ENCODE data around the gene HAT1. TPM values are rescaled to one million over a fixed set of nuclear protein-coding genes. Genes with fewer than 3 reads are reported as not detected.

Gene HAT1
- total RNA-seq, 4 donors from 2014 or later, result 34.0 to 68.7 (median 50.4) TPM

DNA sequence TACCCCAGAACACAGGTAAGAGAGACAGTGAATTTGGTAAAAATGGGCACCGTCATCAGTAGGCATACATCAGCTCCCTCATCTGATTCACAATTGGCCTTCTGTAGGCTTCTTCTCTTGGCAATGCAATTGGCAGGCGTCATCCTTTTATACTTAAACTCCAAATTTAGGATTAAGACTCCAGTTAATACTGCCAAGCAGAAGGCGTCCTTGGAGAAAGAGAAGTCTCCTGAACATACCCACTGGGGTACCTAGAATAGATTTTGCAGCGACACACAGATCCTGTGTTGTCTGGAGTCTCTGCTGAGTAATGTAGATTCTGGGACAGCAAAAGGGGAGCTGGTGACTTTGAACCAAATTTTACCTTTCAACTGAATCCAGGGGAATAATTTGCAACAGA, 76.9 kb downstream of the HAT1 start:
- intact Hi-C loops (cut with DNase I), result loop anchor here (10.0 kb wide), 1 partner anchor 106 kb away; the partner anchor contains the start of gene DLX2
- Histone ChIP-seq H3K4me3 (replicated peaks in 1 of 3) (peak overlapping the region; percentile 13 to 68 (median 66)), H3K9me3 (no peaks in the 10 kb centered on the region), H3K27ac (no peak overlapping the region), H3K4me1 (peaks cover 4 to 5% of the 10 kb centered on the region in 2 donors), H3K27me3 (no peaks in the 10 kb centered on the region), H3K36me3 (no peaks in the 10 kb centered on the region)
- TF ChIP-seq, protein P1, sequence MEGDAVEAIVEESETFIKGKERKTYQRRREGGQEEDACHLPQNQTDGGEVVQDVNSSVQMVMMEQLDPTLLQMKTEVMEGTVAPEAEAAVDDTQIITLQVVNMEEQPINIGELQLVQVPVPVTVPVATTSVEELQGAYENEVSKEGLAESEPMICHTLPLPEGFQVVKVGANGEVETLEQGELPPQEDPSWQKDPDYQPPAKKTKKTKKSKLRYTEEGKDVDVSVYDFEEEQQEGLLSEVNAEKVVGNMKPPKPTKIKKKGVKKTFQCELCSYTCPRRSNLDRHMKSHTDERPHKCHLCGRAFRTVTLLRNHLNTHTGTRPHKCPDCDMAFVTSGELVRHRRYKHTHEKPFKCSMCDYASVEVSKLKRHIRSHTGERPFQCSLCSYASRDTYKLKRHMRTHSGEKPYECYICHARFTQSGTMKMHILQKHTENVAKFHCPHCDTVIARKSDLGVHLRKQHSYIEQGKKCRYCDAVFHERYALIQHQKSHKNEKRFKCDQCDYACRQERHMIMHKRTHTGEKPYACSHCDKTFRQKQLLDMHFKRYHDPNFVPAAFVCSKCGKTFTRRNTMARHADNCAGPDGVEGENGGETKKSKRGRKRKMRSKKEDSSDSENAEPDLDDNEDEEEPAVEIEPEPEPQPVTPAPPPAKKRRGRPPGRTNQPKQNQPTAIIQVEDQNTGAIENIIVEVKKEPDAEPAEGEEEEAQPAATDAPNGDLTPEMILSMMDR (IDR thresholded peaks at IDR 0.05), result no peak
- TF ChIP-seq POLR2A (IDR thresholded peaks at IDR 0.05), result no peak
- DNase-seq, result no peak
- WGBS, 2 donors, result 50 to 53% methylated on average over 4 of the region's 4 CpGs

DNA sequence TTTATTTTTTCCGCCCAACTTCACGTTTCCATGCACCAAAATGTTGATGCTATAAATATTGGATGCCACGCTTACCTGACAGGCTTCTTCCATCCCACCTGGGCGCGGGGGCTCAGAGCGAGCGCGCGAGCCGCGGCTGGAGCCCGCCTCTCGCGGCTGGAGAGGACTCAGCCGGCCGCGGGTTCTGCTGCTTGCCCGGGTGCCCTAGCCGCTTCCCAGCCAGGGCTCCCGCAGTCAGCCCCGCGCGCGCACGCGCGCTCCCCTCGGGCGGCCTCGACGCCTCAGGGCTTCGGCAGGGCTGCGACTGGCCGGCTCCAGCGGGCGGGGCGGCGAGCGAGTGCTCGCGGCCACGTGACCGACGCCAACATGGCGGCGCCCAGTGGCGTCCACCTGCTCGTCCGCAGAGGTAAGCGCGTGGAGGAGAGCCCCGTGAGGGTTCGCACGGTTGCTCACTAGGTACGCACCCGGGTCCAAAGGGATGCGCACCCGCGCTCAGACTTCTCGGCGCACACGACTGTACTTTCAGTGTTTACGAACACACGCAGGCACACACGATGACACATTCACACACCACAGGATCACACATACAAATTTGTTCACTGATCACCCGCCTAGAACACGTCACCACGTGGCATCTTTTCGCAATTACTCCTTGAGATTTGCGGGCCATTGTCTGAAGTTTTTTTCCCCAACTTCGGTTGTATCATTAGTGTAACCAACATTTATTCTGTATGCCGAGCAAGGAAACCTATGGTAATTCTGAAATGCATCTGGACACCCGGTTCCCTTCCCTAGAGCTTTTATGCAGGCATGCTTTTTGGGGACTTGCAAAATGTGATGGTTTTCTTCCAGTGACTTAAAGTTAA, 77.6 kb downstream of the HAT1 start, which contains the start of gene METAP1D:
Gene METAP1D (plus strand): TSS at position 350 of the 866 bp plus-strand sequence. CDS start 17 bp downstream, at position 367.
- intact Hi-C loops (cut with DNase I), result loop anchor here (10.0 kb wide), 1 partner anchor 105 kb away; the partner anchor contains the start of gene DLX2
- H3K27ac ChIP-seq, result no peak within 1 kb of the TSS
- peak within 1 kb of the TSS; percentile 13 to 68 (median 66) for H3K4me3 ChIP-seq (replicated peaks in 1 of 3)
- WGBS, 2 donors, result 0 to 1% methylated on average over 20 to 31 of the region's 73 CpGs
- H3K36me3 ChIP-seq, result no peaks in the 10 kb centered on the region
- no peaks in the 10 kb centered on the region for H3K27me3 ChIP-seq
- H3K4me1 ChIP-seq, result peaks cover 4 to 5% of the 10 kb centered on the region in 2 donors
- peak; percentile 90 to 91 for DNase-seq
- H3K9me3 ChIP-seq, result no peaks in the 10 kb centered on the region
- peak in 1 of 2 donors; percentile 58 for TF ChIP-seq POLR2A (IDR thresholded peaks at IDR 0.05)
- TF ChIP-seq, protein P1 (IDR thresholded peaks at IDR 0.05), result no peak

- intact Hi-C loops (cut with DNase I), result no loop called here
- peak overlapping the region in 1 of 3 donors; percentile 68 for H3K4me3 ChIP-seq (replicated peaks in 1 of 3)
- no peaks in the 10 kb centered on the region for H3K36me3 ChIP-seq
- 64 to 69% methylated on average over 13 of the region's 13 CpGs for WGBS, 2 donors
- TF ChIP-seq POLR2A (IDR thresholded peaks at IDR 0.05), result no peak
- TF ChIP-seq, protein P1 (IDR thresholded peaks at IDR 0.05), result no peak
- peaks cover 4 to 5% of the 10 kb centered on the region in 2 donors for H3K4me1 ChIP-seq
- no peak for DNase-seq
- no peaks in the 10 kb centered on the region for H3K27me3 ChIP-seq
- H3K9me3 ChIP-seq, result no peaks in the 10 kb centered on the region
- H3K27ac ChIP-seq, result no peak overlapping the region
Measured at GRCh38 chr2:172000696-172001361, 78.6 kb downstream of the HAT1 start.

DNA sequence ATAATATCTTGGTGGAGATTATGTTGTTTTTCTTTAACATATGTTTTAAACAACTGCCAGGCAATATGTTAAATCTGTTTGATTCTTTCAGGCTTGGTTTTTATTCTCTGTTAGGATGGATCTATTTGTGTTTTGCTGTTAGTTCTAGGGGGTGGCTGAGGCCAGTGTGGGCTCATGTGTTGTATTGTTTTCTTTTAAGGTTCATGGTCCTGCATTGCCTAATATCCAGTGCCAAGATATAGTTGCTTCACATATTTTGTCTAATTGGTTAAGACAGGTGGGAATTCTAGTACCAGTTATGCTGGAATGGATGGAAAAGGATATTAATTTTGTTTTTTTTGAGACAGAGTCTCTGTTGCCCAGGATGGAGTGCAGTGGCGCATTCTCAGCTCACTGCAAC, 85.1 kb downstream of the HAT1 start:
- no peak for DNase-seq
- no peak for TF ChIP-seq POLR2A (IDR thresholded peaks at IDR 0.05)
- TF ChIP-seq, protein P1 (IDR thresholded peaks at IDR 0.05), result no peak
- WGBS, 2 donors, result 96 to 100% methylated on average over 1 of the region's 1 CpG
- H3K9me3 ChIP-seq, result no peaks in the 10 kb centered on the region
- no peak overlapping the region for H3K4me3 ChIP-seq (replicated peaks in 1 of 3)
- H3K4me1 ChIP-seq, result no peaks in the 10 kb centered on the region
- intact Hi-C loops (cut with DNase I), result no loop called here
- no peaks in the 10 kb centered on the region for H3K27me3 ChIP-seq
- H3K27ac ChIP-seq, result no peak overlapping the region
- no peaks in the 10 kb centered on the region for H3K36me3 ChIP-seq

Data from thyroid gland (tissue), 4 donors.